ENCODE data around the gene MUS81.
"Not testable (repeated sequence)": the region's sequence is repeated elsewhere in the genome, so short reads cannot be mapped to it uniquely, and the experiment has no call there.

The MUS81 gene

GRCh38 chr11:65833297-65834030, 26.8 kb upstream of the MUS81 start, which contains the start of gene SNX32:
SNX32 (plus strand) TSS chr11:65833963; CDS start chr11:65834066, 103 bp downstream.
- peak; percentile 100 for DNase-seq (ENCODE audit: low spot score)
- in situ Hi-C loops (cut with MboI; ENCODE audit: low sequenced_read_pairs, unreplicated experiment): no loop called here
- TF ChIP-seq, protein P1, sequence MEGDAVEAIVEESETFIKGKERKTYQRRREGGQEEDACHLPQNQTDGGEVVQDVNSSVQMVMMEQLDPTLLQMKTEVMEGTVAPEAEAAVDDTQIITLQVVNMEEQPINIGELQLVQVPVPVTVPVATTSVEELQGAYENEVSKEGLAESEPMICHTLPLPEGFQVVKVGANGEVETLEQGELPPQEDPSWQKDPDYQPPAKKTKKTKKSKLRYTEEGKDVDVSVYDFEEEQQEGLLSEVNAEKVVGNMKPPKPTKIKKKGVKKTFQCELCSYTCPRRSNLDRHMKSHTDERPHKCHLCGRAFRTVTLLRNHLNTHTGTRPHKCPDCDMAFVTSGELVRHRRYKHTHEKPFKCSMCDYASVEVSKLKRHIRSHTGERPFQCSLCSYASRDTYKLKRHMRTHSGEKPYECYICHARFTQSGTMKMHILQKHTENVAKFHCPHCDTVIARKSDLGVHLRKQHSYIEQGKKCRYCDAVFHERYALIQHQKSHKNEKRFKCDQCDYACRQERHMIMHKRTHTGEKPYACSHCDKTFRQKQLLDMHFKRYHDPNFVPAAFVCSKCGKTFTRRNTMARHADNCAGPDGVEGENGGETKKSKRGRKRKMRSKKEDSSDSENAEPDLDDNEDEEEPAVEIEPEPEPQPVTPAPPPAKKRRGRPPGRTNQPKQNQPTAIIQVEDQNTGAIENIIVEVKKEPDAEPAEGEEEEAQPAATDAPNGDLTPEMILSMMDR (IDR thresholded peaks at IDR 0.05; ENCODE audit: borderline replicate concordance, control extremely low read depth, extremely low read depth, insufficient read depth, missing control alignments): no peak

DNA sequence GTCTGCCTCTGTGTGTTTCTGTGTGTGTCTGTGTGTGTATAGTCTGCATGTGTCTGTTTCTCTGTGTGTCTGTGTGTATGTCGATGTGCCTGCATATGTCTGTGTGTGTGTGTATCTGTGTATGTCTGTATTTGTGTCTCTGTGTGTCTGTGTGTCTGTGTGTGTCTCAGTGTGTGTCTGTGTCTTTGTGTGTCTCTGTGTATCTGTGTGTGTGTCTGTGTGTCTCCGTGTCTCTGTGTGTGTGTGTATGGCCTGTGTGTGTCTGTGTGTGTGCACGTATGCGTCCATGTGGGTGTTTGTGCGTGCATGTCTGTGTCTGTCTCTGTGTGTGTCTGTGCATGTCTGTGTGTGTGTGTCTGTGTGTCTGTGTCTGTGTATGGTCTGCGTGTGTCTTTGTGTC, 26.0 kb upstream of the MUS81 start:
- no peak for DNase-seq (ENCODE audit: low spot score)
- in situ Hi-C loops (cut with MboI; ENCODE audit: low sequenced_read_pairs, unreplicated experiment): no loop called here
- TF ChIP-seq, protein P1 (IDR thresholded peaks at IDR 0.05; ENCODE audit: borderline replicate concordance, control extremely low read depth, extremely low read depth, insufficient read depth, missing control alignments): no peak

- no peak for DNase-seq (ENCODE audit: low spot score)
- in situ Hi-C loops (cut with MboI; ENCODE audit: low sequenced_read_pairs, unreplicated experiment): no loop called here
- TF ChIP-seq, protein P1 (IDR thresholded peaks at IDR 0.05; ENCODE audit: borderline replicate concordance, control extremely low read depth, extremely low read depth, insufficient read depth, missing control alignments): no peak
Observed at GRCh38 chr11:65842144-65842543, 18.1 kb upstream of the MUS81 start.

- no peak for DNase-seq (ENCODE audit: low spot score)
- in situ Hi-C loops (cut with MboI; ENCODE audit: low sequenced_read_pairs, unreplicated experiment): no loop called here
- TF ChIP-seq, protein P1 (IDR thresholded peaks at IDR 0.05; ENCODE audit: borderline replicate concordance, control extremely low read depth, extremely low read depth, insufficient read depth, missing control alignments): no peak
Observed at GRCh38 chr11:65843811-65844210, 16.4 kb upstream of the MUS81 start.

DNA sequence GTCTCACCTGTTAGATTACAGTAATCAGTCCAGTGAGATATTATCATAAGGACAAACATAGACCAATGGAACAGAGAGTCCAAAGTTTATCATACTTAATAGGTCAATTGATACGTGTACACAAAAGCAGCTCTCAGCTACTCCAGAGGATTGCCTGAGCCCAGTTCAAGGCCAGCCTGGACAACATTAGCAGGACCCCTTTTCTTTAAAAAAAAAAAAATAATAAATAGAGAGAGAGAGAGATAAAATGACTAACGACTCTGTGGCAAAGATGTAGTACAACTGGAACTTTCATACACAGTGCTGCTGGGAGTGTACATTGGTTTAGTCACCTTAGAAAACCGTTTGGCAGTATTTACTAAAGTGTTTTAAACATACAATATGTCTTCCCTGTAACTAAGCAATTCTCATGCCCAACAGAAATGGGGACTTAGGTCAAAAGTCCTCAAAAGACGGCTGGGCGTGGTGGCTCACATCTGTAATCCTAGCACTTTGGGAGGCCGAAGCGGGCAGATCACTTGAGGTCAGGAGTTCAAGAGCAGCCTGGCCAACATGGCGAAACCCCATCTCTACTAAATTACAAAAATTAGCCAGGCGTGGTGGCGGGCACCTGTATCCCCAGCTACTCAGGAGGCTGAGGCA, 15.9 kb upstream of the MUS81 start:
- in situ Hi-C loops (cut with MboI; ENCODE audit: low sequenced_read_pairs, unreplicated experiment): no loop called here
- DNase-seq (ENCODE audit: low spot score): no peak
- TF ChIP-seq, protein P1 (IDR thresholded peaks at IDR 0.05; ENCODE audit: borderline replicate concordance, control extremely low read depth, extremely low read depth, insufficient read depth, missing control alignments): no peak

DNA sequence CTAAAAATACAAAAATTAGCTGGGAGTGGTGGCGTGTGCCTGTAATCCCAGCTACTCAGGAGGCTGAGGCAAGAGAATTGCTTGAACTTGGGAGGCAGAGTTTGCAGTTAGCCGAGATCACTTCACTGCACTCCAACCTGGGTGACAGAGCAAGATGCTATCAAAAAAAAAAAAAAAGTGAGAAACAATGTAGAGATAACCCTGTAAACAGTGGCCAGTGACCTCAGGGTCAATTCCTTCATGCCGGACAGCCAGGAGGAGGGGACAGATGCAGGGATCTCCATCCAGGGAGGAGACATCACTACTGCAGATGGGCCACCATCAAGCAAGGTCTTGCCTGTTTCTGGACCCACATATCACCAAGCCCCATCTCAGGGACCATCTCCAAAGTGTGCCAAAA, 12.5 kb upstream of the MUS81 start:
- in situ Hi-C loops (cut with MboI; ENCODE audit: low sequenced_read_pairs, unreplicated experiment): no loop called here
- no peak for DNase-seq (ENCODE audit: low spot score)
- TF ChIP-seq, protein P1 (IDR thresholded peaks at IDR 0.05; ENCODE audit: borderline replicate concordance, control extremely low read depth, extremely low read depth, insufficient read depth, missing control alignments): no peak

DNA sequence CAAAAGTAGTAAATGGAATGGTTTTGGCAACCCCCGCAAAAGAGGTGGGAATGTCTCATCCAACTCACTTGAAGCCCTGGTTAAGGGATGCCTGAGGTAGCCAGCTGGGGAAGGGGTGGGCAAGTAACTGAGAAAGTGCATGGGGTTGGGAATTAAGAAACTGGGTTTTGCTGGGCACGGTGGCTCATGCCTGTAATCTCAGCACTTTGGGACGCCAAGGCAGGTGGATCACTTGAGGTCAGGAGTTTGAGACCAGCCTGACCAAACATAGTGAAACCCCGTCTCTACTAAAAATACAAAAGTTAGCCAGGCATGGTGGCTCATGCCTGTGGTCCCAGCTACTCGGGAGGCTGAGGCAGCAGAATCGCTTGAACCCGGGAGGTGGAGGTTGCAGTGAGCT, 11.5 kb upstream of the MUS81 start:
- in situ Hi-C loops (cut with MboI; ENCODE audit: low sequenced_read_pairs, unreplicated experiment); DNase-seq (ENCODE audit: low spot score): not testable (repeated sequence)
